CD4-positive, alpha-beta T cell treated with Interleukin-15 for 4 hours (primary cell): Measurements from ENCODE around the gene CHRM3.

Experiments
- DNase-seq: peaks from one replicate; pipeline ENCODE4 v3.0.0-alpha.2; 2020; ENCODE audit warnings: low spot score

CHRM3 gene

DNA sequence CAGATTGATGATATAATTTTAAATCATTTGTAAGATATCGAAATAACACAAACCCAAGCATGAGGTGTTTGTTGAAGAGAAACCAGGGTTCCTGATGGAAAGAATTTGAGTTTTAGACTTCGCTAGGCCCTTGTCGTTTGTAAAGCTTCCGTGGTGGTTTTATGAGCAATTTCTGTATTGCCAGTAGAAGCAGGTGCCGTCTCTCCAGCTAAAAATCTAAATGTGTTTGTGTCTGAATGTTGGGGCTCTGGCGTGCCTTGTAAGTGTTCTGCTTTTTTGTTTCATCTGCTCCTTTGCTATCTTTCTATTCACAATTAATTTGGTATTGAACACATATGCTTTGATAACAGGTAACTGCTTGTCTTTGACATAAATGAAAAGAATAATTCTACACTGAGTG is 27.5 kb downstream of the CHRM3 start:
- DNase-seq, result no peak

DNA sequence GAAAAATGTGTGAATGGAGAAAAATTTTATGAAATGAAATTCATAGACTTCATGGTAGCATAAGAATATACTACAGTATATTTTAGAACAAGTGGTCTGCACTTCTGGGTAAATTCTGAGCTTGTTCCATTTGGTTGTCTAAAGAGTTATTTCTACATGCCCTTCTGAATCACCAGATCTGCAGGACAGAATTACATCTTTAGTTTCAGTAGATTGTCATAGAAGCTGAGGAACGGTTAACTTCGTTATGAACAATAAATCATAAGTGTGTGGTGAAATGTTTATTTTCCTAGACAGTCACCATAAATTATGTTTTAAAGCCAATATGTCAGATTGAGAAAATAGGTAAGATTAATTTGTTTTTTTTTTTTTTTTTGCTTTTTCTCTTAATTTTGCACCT is 30.9 kb downstream of the CHRM3 start:
- DNase-seq, result no peak

DNA sequence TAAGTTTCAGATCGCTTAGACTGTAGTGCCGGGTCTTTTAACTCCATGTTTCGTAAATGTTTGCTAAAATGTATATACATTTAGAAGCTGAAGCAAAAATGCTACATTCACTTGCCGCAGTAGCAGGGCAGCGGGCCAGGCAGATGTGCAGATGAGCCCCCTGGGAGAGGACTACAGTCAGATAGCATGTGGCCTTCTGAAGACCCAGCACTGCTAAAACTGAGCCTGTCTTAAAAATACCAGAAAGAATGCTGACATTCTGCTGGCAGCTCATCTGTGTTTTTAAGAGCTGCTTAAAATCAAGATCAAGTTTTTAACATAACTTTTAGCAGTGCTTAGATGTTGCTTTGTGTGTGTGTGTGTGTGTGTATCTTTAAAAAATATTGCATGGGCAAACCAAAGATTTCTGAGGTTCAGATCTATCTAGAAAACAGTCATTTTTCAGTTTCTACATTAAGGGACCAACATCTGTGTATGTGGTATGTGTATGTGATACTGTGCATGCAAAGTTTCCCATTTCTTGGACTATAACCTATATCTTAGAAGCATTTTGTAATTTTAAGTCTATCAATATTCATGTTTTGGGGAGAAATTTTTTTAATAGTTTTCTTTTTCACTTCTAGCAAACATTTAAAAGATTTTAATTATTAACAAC is 31.7 kb downstream of the CHRM3 start:
- DNase-seq, result no peak

DNA sequence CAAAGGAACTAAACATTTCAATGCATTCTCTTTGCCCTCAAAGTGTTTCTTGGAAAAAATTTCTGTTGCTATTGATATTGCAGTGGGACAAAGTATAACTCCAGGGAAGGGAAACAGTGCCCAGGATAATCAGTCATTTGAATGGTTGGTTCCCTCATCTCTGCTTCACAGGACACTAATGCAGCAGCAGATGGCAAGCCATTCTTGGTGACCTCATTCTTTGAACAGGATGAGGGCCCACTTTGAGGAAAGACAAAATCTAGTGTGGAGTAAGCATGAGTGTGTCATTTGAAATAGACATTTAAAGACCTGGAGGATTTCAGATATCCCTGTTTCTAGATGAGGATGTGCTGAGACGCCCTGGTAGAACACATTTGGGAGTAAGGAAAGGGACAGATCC is 32.3 kb downstream of the CHRM3 start:
- DNase-seq, result no peak

DNA sequence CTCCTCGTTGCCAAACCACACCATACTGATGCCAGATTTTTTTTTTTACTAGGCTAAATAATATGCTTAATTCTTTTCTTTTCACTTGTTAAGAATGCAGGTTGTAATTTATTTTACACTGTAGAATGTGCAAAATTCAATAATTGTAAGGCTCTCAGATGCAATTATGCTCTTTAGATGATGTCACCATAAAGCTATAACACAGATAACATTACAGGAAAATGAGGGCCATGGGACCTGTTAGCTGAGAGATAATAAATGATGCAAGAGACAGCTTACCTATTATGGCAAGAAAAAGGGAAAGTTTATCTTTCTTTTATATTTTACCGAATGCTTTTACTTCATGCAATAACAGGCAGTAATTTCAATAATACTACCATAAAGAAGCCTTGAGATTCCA is 35.4 kb downstream of the CHRM3 start:
- no peak for DNase-seq

DNA sequence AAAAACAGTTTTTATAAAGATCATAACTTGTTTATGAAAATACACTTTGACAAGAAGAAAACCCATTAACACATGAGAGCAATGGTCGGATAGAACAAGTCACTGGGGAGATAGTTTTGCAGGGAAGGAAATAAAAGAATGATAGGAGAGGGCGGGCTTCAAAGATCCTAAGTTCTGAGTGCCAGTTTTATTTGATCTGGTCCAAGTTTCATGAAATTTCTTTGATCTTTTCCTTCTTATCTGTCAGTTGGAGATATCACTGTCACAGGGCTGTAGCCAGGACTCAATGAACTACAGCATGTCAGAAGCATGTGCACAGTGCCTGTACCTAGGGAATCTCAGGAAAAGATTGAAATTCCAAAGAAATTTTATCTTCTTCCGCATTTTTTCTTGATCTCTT is 36.5 kb downstream of the CHRM3 start:
- DNase-seq, result no peak

DNA sequence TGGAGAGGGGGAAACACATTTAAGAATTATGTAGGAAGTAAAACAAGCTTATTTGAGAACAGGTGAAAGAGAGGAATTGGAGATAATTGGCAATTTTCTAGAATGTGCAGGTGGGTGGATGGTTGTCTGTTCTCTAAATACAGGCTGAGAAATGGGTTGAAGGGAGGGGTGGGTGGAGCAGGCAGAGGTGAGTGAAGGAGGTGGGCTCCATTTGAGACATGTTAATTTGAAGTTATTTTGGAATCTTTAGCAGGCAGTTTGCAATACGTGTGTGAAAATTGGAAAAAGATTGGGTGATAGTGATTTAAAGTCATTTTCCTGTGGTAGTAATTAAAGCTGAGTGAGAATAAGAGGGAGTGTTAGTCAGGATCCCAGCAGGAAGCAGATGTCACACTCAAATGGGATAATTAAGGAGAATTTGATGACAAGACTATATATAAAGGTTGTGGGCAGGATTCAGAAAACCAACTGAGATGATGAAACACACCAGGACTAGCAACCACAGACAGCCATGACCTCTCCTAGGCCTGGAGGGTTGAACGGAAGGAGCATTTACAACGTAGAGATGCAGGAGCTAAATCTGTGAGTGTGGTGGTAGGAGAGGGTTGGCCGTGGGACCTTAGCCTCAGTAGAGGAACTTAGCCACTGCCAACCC is 40.6 kb downstream of the CHRM3 start:
- no peak for DNase-seq

DNA sequence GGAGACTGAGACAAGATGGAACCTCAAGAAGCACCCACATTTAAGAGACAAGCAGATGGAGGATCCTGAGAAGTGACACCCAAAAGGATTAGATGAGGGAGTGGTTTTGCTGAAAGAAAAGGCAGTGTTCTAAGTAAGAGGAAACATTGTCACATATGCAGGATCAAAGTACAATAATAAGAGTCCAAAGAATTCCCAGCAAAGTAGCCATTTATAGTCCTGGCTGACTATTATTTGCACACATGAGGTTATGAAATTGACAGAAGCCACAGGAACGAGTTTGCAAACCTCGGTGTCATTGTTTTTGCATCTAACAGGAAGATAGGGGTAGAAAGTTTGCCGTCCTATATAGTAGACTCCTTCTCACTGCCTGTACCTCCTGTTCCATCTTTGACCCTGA is 41.3 kb downstream of the CHRM3 start:
- no peak for DNase-seq

DNA sequence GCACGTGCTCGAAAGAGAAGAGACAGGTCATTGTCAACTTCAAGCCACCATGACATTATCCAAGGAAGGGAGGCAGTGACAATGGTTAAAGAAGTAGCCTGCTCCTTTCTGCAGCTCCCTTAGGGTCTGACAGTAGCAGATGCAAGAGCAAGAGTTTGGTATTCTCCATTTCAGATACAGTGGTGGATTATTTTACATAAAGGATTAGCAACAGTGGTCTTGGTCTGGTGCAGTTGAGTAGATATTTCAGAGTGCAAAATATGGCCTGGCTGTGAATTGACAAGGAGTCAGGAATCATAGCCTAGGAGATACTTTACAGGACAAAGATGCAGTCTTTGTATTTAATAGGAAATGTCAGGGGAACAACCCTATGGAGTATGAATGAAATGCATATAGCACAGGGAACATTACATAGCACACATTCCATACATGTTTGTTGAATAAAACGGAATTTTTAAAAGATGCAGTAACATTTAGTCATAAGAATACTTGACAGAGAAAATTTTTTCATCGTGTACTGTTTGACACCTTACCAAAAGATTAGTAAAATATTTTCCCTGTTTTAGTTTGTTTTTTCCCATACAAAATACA is 41.8 kb downstream of the CHRM3 start:
- no peak for DNase-seq

DNA sequence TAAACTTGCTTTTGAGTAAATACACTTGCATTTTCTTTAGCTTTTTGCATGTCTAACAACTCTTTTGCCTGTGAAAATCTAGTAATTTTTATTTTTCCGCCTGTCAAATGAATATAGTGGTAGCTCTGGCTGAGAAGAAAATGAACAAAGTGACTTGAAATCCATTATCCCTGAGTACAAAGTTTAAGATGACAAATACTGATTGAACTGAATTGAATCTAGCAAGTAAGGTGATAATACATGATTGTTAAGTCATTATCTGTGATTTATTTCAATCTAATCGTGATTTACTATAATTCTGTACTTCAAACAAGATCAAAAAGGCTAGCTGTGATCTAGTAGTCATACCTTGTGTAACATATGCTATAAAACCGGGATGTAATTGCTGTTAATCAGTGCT is 42.8 kb downstream of the CHRM3 start:
- DNase-seq, result no peak

DNA sequence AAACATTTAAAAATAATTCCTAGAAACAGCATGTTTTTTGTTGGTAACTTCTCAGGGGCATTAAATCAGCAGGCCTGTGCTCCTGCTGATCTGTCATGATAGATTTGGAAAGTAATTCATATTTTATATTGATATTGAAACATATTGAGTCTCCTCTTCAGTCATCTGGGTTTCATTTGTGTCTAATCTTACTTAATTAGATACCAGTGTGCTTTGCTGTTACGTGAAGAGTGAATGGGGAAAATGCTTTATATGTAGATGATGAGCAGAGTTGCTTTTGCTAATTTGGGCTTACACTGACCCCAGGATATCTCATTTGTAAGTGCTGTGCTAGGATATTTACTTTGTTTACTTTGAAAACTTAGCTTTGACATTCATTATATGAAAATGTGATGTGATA is 45.9 kb downstream of the CHRM3 start:
- DNase-seq, result no peak

DNA sequence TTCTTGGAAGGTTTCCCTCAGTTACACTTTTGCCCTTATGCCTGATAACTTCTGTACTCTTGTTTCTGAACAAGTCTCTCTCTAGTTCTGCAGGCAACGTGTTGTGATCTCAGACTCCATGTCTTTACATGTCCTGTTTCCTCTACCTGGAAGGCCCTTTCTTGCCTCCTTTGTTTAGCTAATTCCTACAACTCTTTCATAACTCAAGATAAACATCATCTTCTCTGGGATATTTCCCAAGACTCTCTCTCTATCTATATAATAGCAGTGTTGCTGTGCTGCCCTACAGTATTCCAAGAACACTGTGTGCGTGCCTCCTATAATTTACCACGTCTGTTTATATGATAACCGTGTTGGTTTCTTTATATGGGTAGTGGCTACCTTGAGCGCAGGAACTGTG is 47.8 kb downstream of the CHRM3 start:
- DNase-seq, result no peak
